CD8-positive, alpha-beta memory T cell (primary cell): ENCODE measurements around the gene RBFOX1. TPM values are rescaled to one million over a fixed set of nuclear protein-coding genes. Genes with fewer than 3 reads are reported as not detected.

ENCODE experiments used
- CTCF ChIA-PET: fragments of 350-600 bp; sonication (Branson Sonifier 250); formaldehyde crosslinking; loops from one replicate; lab custom pipeline; 2021; ENCODE audit warnings: antibody characterized with exemption; lab: Charles Lee
- POLR2A ChIA-PET: fragments of 350-600 bp; sonication (Branson Sonifier 250); formaldehyde crosslinking; loops from one replicate; lab custom pipeline; 2021; ENCODE audit warnings: antibody characterized with exemption; lab: Charles Lee
- DNase-seq, 5 donors: peaks; one replicate each; pipeline versions ENCODE4 v3.0.0 to v3.0.0-alpha.2; 2020 to 2022; ENCODE audit warnings: mixed read lengths in 1 of 5
- H3K27ac ChIP-seq: one replicate; pipeline ENCODE4 v1.7.0; 2013; ENCODE audit warnings: low read depth, mild to moderate bottlenecking, low read length, moderate library complexity
- H3K27me3 ChIP-seq: 2 replicates; pipeline ENCODE4 v1.7.0; 2013; ENCODE audit warnings: low read length, mild to moderate bottlenecking; ENCODE audit not compliant: insufficient read depth, poor library complexity, severe bottlenecking
- H3K36me3 ChIP-seq: 2 replicates; pipeline ENCODE4 v1.7.0; 2013; ENCODE audit warnings: mild to moderate bottlenecking, low read length, moderate library complexity; ENCODE audit not compliant: insufficient read depth
- H3K4me1 ChIP-seq: 2 replicates; pipeline ENCODE4 v1.7.0; 2013; ENCODE audit warnings: mild to moderate bottlenecking, low read length, moderate library complexity; ENCODE audit not compliant: insufficient read depth
- H3K4me3 ChIP-seq: 2 replicates; pipeline ENCODE4 v1.7.0; 2013; ENCODE audit warnings: mild to moderate bottlenecking, low read length
- H3K9me3 ChIP-seq: 2 replicates; pipeline ENCODE4 v1.7.0; 2013; ENCODE audit warnings: mild to moderate bottlenecking, low read length
- H3K27ac Mint-ChIP-seq, 8 donors: one replicate each; pipeline ENCODE4 v1.8.0; 2020 to 2021; ENCODE audit warnings: mixed read lengths in 8 of 8, mild to moderate bottlenecking in 6 of 8, inconsistent platforms in 3 of 8, moderate library complexity in 3 of 8
- H3K27me3 Mint-ChIP-seq, 2 donors: one replicate each; pipeline ENCODE4 v1.8.0; 2020 to 2021; ENCODE audit warnings: mixed read lengths in 2 of 2, mild to moderate bottlenecking in 1 of 2, moderate library complexity in 1 of 2
- H3K36me3 Mint-ChIP-seq, 3 donors: one replicate each; pipeline ENCODE4 v1.8.0; 2020 to 2021; ENCODE audit warnings: mixed read lengths in 3 of 3, inconsistent platforms in 1 of 3, mild to moderate bottlenecking in 1 of 3
- H3K4me1 Mint-ChIP-seq, 3 donors: one replicate each; pipeline ENCODE4 v1.8.0; 2020 to 2021; ENCODE audit warnings: mixed read lengths in 3 of 3, inconsistent platforms in 1 of 3, mild to moderate bottlenecking in 1 of 3
- H3K4me3 Mint-ChIP-seq, 7 donors: one replicate each; pipeline ENCODE4 v1.8.0; 2020 to 2021; ENCODE audit warnings: mixed read lengths in 7 of 7, mild to moderate bottlenecking in 6 of 7, moderate library complexity in 4 of 7, inconsistent platforms in 2 of 7
- H3K9me3 Mint-ChIP-seq, 5 donors: one replicate each; pipeline ENCODE4 v1.8.0; 2020 to 2022; ENCODE audit warnings: mixed read lengths in 5 of 5, mild to moderate bottlenecking in 3 of 5, moderate library complexity in 2 of 5, inconsistent platforms in 1 of 5
- polyA plus RNA-seq: library from polyadenylated mRNA; unstranded; fragments of 300-500 nt; fragmentation: Illumina TruSeq; gene quantifications from one replicate; pipeline ENCODE4 v1.2.3, GENCODE V29; 2021
- total RNA-seq, 2 experiments: library from RNA; stranded (reverse); gene quantifications; one replicate each; pipeline ENCODE4 v1.2.3, GENCODE V29; 2021

The RBFOX1 gene
- total and polyA plus RNA-seq, 3 experiments from 2014 or later: not detected

GRCh38 chr16:7350806-7351205 is 18.2 kb downstream of the RBFOX1 start:
- ChIA-PET CTCF (no interaction called here), POLR2A (no interaction called here)
- no peaks in the 10 kb centered on the region for H3K36me3 ChIP-seq
- Mint-ChIP-seq H3K9me3 (peaks cover 5 to 26% (median 14%) of the 10 kb centered on the region in 5 donors), H3K36me3 (no peaks in the 10 kb centered on the region), H3K4me1 (no peaks in the 10 kb centered on the region), H3K4me3 (no peak overlapping the region), H3K27ac (no peak overlapping the region), H3K27me3 (no peaks in the 10 kb centered on the region)
- H3K9me3 ChIP-seq: no peaks in the 10 kb centered on the region
- no peak overlapping the region for H3K27ac ChIP-seq
- no peaks in the 10 kb centered on the region for H3K27me3 ChIP-seq
- no peaks in the 10 kb centered on the region for H3K4me1 ChIP-seq
- no peak overlapping the region for H3K4me3 ChIP-seq
- no peak for DNase-seq

DNA sequence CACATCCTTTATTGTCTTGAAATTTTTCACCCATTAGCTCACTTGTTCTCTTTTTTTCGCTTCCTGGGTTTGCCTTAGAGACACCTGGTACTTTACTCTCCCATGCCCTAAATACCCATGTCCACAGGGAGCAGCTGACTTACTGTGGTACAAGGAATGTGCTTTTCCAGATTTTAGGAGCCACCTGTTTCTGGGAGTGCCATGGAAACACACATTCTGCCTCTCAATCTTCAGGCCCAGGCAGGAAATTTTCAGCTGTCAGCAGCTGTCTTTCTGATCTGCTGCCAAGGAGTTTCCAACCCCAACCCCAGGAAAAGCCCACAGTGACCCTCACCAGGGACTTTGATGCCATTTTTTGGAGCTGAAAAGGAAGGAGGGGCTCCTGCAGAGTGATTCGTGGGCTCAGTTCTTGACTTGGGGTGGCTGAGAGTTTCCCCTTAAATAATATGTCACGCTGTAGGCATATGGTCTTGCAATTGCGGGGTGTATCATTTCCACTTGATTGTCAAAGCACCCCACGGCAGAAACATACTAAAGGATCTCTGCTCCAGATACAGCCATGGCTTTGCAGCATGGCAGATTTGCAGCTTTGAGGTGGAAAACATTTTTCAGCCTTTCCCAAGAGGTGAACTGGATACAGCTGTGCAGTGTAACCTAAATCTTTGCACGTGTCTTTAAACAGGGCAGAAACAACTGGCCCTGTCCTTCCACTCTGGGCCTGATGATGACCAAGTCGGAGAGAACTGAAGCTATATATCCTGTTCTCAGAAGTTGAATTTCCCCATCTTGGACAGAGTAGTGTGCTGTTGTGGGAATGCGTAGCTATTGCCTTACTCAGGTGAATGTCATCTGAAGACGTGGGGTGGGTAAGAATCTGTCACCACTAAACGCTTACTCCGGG is 19.2 kb downstream of the RBFOX1 start:
- CTCF ChIA-PET: no interaction called here

GRCh38 chr16:7355758-7356157 is 23.1 kb downstream of the RBFOX1 start:
- H3K4me3 Mint-ChIP-seq: no peak overlapping the region
- Histone ChIP-seq H3K27me3 (no peaks in the 10 kb centered on the region), H3K9me3 (no peaks in the 10 kb centered on the region), H3K36me3 (no peaks in the 10 kb centered on the region), H3K4me1 (no peaks in the 10 kb centered on the region), H3K4me3 (no peak overlapping the region), H3K27ac (no peak overlapping the region)
- peaks cover 0 to 2% of the 10 kb centered on the region in 2 donors for H3K27me3 Mint-ChIP-seq
- POLR2A ChIA-PET: no interaction called here
- DNase-seq: no peak
- peaks cover 4 to 14% (median 8%) of the 10 kb centered on the region in 5 donors for H3K9me3 Mint-ChIP-seq
- no peak overlapping the region for H3K27ac Mint-ChIP-seq
- CTCF ChIA-PET: no interaction called here
- H3K4me1 Mint-ChIP-seq: no peaks in the 10 kb centered on the region
- H3K36me3 Mint-ChIP-seq: no peaks in the 10 kb centered on the region

More for the DNA sequence above, 19.2 kb downstream of the RBFOX1 start:
- no peak for DNase-seq
- Histone ChIP-seq H3K27ac (no peak overlapping the region), H3K36me3 (no peaks in the 10 kb centered on the region), H3K4me3 (no peak overlapping the region), H3K9me3 (no peaks in the 10 kb centered on the region), H3K4me1 (no peaks in the 10 kb centered on the region), H3K27me3 (no peaks in the 10 kb centered on the region)
- Mint-ChIP-seq H3K36me3 (no peaks in the 10 kb centered on the region), H3K9me3 (peaks cover 5 to 21% (median 12%) of the 10 kb centered on the region in 5 donors), H3K4me1 (no peaks in the 10 kb centered on the region), H3K27me3 (no peaks in the 10 kb centered on the region), H3K27ac (peak overlapping the region in 1 of 8 donors; percentile 61), H3K4me3 (no peak overlapping the region)
- POLR2A ChIA-PET: no interaction called here

DNA sequence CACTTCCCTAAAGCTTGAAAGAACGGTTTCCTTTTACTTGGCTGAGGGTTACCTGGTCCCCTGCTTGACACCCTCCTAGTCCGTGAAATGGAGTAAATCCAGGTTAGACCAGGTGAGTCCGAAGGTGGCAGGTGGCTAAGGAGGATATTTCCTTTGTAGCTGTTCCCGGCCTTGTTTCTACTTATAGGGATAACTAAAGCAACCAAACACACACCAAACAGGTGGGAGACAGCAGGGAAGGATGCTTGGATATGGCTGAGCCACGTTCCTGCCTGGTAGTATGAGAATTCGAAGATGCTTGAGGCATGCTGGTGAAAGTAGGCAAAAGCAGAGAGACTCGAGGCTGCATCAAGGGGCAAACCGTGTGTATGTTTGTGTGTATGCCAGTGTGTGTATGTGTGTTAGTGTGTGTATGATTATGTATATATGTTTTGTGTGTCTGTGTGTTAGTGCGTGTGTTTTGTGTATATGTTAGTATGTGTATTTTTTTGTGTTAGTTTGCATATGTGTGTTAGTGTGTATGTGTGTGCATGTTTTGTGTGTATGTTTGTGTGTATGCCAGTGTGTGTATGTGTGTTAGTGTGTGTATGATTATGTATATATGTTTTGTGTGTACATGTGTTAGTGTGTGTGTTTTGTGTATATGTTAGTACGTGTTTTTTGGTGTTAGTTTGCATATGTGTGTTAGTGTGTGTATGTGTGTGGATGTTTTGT is 28.9 kb downstream of the RBFOX1 start:
- Histone ChIP-seq H3K36me3 (no peaks in the 10 kb centered on the region), H3K27me3 (no peaks in the 10 kb centered on the region), H3K4me3 (no peak overlapping the region), H3K4me1 (no peaks in the 10 kb centered on the region), H3K9me3 (peaks cover 6% of the 10 kb centered on the region), H3K27ac (no peak overlapping the region)
- H3K9me3 Mint-ChIP-seq: peaks cover 6 to 20% (median 10%) of the 10 kb centered on the region in 5 donors
- H3K4me3 Mint-ChIP-seq: no peak overlapping the region
- H3K27me3 Mint-ChIP-seq: peaks cover 0 to 2% of the 10 kb centered on the region in 2 donors
- H3K4me1 Mint-ChIP-seq: no peaks in the 10 kb centered on the region
- DNase-seq: no peak
- H3K27ac Mint-ChIP-seq: no peak overlapping the region
- CTCF ChIA-PET: no interaction called here
- POLR2A ChIA-PET: no interaction called here
- H3K36me3 Mint-ChIP-seq: no peaks in the 10 kb centered on the region

GRCh38 chr16:7362231-7362630 is 29.6 kb downstream of the RBFOX1 start:
- Histone ChIP-seq H3K4me3 (peak overlapping the region; percentile 10), H3K27me3 (no peaks in the 10 kb centered on the region), H3K4me1 (no peaks in the 10 kb centered on the region), H3K36me3 (no peaks in the 10 kb centered on the region), H3K27ac (no peak overlapping the region), H3K9me3 (peaks cover 6% of the 10 kb centered on the region)
- no peak overlapping the region for H3K4me3 Mint-ChIP-seq
- DNase-seq: no peak
- ChIA-PET POLR2A (no interaction called here), CTCF (no interaction called here)
- peaks cover 6 to 17% (median 10%) of the 10 kb centered on the region in 5 donors for H3K9me3 Mint-ChIP-seq
- H3K27me3 Mint-ChIP-seq: peaks cover 0 to 2% of the 10 kb centered on the region in 2 donors
- H3K36me3 Mint-ChIP-seq: no peaks in the 10 kb centered on the region
- H3K4me1 Mint-ChIP-seq: no peaks in the 10 kb centered on the region
- H3K27ac Mint-ChIP-seq: no peak overlapping the region

- Mint-ChIP-seq H3K4me3 (no peak overlapping the region), H3K27me3 (no peaks in the 10 kb centered on the region), H3K27ac (no peak overlapping the region), H3K36me3 (no peaks in the 10 kb centered on the region), H3K9me3 (peaks cover 5 to 24% (median 10%) of the 10 kb centered on the region in 5 donors), H3K4me1 (no peaks in the 10 kb centered on the region)
- Histone ChIP-seq H3K36me3 (no peaks in the 10 kb centered on the region), H3K9me3 (peaks cover 6% of the 10 kb centered on the region), H3K27ac (no peak overlapping the region), H3K27me3 (no peaks in the 10 kb centered on the region), H3K4me1 (no peaks in the 10 kb centered on the region), H3K4me3 (no peak overlapping the region)
- ChIA-PET CTCF (no interaction called here), POLR2A (no interaction called here)
- DNase-seq: no peak
These were observed 31.1 kb downstream of the RBFOX1 start for GRCh38 chr16:7363422-7364417.

DNA sequence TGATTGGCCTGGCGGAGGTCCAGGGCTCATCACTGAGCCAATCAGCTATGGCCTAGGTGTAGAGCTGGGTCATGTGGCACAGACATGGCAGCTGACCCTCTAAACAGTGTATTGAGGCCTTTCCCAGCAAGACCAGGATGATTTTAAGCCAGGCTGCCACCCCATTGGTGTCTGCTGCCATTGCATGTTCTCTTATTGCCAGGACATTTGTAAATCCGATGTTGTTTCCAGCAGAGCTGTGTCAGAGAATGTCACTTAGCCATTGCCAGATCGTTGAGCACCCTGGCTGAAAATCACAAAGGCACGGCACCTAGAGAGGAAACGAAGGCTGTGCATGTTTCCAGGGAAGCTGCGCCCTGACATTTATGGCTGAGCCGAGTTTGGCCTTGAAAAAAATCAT is 33.4 kb downstream of the RBFOX1 start:
- Mint-ChIP-seq H3K27ac (no peak overlapping the region), H3K27me3 (no peaks in the 10 kb centered on the region), H3K36me3 (no peaks in the 10 kb centered on the region), H3K4me3 (no peak overlapping the region), H3K4me1 (no peaks in the 10 kb centered on the region), H3K9me3 (peaks cover 5 to 29% (median 16%) of the 10 kb centered on the region in 5 donors)
- POLR2A ChIA-PET: no interaction called here
- no peak overlapping the region for H3K4me3 ChIP-seq
- H3K4me1 ChIP-seq: no peaks in the 10 kb centered on the region
- no peak for DNase-seq
- CTCF ChIA-PET: no interaction called here
- H3K27me3 ChIP-seq: no peaks in the 10 kb centered on the region
- no peak overlapping the region for H3K27ac ChIP-seq
- H3K36me3 ChIP-seq: no peaks in the 10 kb centered on the region
- H3K9me3 ChIP-seq: peaks cover 6% of the 10 kb centered on the region
